Activated B cell treated with CpG ODN at 0.5 μM for 24 hours (primary cell): ENCODE measurements around the gene GALK1. TPM values are rescaled to one million over a fixed set of nuclear protein-coding genes. Genes with fewer than 3 reads are reported as not detected.
A peak's percentile ranks its signal among the peaks of the same experiment; 100 is the strongest.
"Not testable (repeated sequence)": the region's sequence is repeated elsewhere in the genome, so short reads cannot be mapped to it uniquely, and the experiment has no call there.

ENCODE experiments used
- ATAC-seq: fragments of 200-7000 bp; cut with Tn5 transposase; one replicate; pipeline ENCODE4 v1.10.0; 2021; ENCODE audit warnings: low read depth, mild to moderate bottlenecking, moderate library complexity
- CTCF ChIA-PET: fragments of 350-600 bp; sonication (Branson Sonifier 250); formaldehyde crosslinking; loops from one replicate; lab custom pipeline; 2021; ENCODE audit warnings: antibody characterized with exemption; lab: Charles Lee
- POLR2A ChIA-PET: fragments of 350-600 bp; sonication (Branson Sonifier 250); formaldehyde crosslinking; loops from one replicate; lab custom pipeline; 2021; ENCODE audit warnings: antibody characterized with exemption; lab: Charles Lee
- DNase-seq: peaks from one replicate; pipeline ENCODE4 v3.0.0; 2022
- H3K27ac Mint-ChIP-seq: one replicate; pipeline ENCODE4 v1.8.0; 2020; ENCODE audit warnings: mixed read lengths
- H3K27me3 Mint-ChIP-seq: one replicate; pipeline ENCODE4 v1.8.0; 2021; ENCODE audit warnings: mixed read lengths
- H3K36me3 Mint-ChIP-seq: one replicate; pipeline ENCODE4 v1.8.0; 2021; ENCODE audit warnings: low read depth, mixed read lengths
- H3K4me1 Mint-ChIP-seq: one replicate; pipeline ENCODE4 v1.8.0; 2021; ENCODE audit warnings: mixed read lengths
- H3K4me3 Mint-ChIP-seq: one replicate; pipeline ENCODE4 v1.8.0; 2020; ENCODE audit warnings: mild to moderate bottlenecking, mixed read lengths
- H3K9me3 Mint-ChIP-seq: one replicate; pipeline ENCODE4 v1.8.0; 2020; ENCODE audit warnings: mixed read lengths
- CTCF ChIP-seq: fragments of 200-600 bp; IDR thresholded peaks from one replicate; pipeline ENCODE4 v1.8.0; 2022; ENCODE audit warnings: antibody characterized with exemption, mild to moderate bottlenecking
- intact Hi-C: fragments of 100-400 bp; cut with micrococcal nuclease; formaldehyde crosslinking; loops from one replicate; pipeline ENCODE4 v1.15.1; 2024
- total RNA-seq: library from RNA; stranded (reverse); gene quantifications from 2 replicates; pipeline ENCODE4 v1.2.3, GENCODE V29; 2022

GALK1 gene
- total RNA-seq, 1 donor from 2014 or later, result 14.9 TPM

- ATAC-seq (no peak), DNase-seq (no peak)
- Mint-ChIP-seq H3K9me3 (peaks cover 2% of the 10 kb centered on the region), H3K27ac (peak overlapping the region; percentile 94), H3K4me3 (peak overlapping the region; percentile 89), H3K4me1 (peaks cover 64% of the 10 kb centered on the region), H3K36me3 (peaks cover 42% of the 10 kb centered on the region), H3K27me3 (no peaks in the 10 kb centered on the region)
- TF ChIP-seq CTCF, result no peak
- intact Hi-C loops, result loop anchor here (1.0 to 5.0 kb wide), 7 partner anchors 15 to 947 kb away; partner anchors contain the start of genes GALK1, JMJD6, LLGL2 and METTL23
- CTCF ChIA-PET, result interaction anchor here (1.5 kb wide), 1 partner anchor 27 kb away, joined by 6 read pairs; no protein-coding TSS in a partner anchor
- POLR2A ChIA-PET, result interaction anchor here (0.5 to 7.8 kb wide), 59 partner anchors 10 to 1662 kb away, joined by 3 to 91 read pairs (median 4); partner anchors contain the start of genes ACOX1, GALK1, GRB2 and MIF4GD
These were observed 15.2 kb upstream of the GALK1 start for GRCh38 chr17:75779987-75780889.

GRCh38 chr17:75779250-75779986 is 14.4 kb upstream of the GALK1 start:
- ATAC-seq (peak; percentile 64), DNase-seq (peak; percentile 87)
- peaks cover 45% of the 10 kb centered on the region for H3K36me3 Mint-ChIP-seq
- peak overlapping the region; percentile 94 for H3K27ac Mint-ChIP-seq
- H3K9me3 Mint-ChIP-seq, result peaks cover 2% of the 10 kb centered on the region
- peaks cover 60% of the 10 kb centered on the region for H3K4me1 Mint-ChIP-seq
- peak overlapping the region; percentile 89 for H3K4me3 Mint-ChIP-seq
- intact Hi-C loops, result loop anchor here (1.0 to 5.0 kb wide), 6 partner anchors 14 to 948 kb away; partner anchors contain the start of genes GALK1, JMJD6, LLGL2 and METTL23
- TF ChIP-seq CTCF, result no peak
- ChIA-PET CTCF (interaction anchor here (1.1 to 1.5 kb wide), 2 partner anchors 26 to 50 kb away, joined by 3 to 6 read pairs; no protein-coding TSS in a partner anchor), POLR2A (interaction anchor here (0.6 to 7.8 kb wide), 53 partner anchors 9 to 957 kb away, joined by 3 to 91 read pairs (median 4); partner anchors contain the start of genes ACOX1, GALK1, GRB2 and MIF4GD)
- no peaks in the 10 kb centered on the region for H3K27me3 Mint-ChIP-seq

- ATAC-seq, result peak; percentile 1
- peak overlapping the region; percentile 89 for H3K4me3 Mint-ChIP-seq
- H3K4me1 Mint-ChIP-seq, result peaks cover 54% of the 10 kb centered on the region
- ChIA-PET POLR2A (interaction anchor here (0.9 to 7.8 kb wide), 13 partner anchors 8 to 434 kb away, joined by 4 to 91 read pairs (median 44); partner anchors contain the start of genes GALK1, RECQL5, SAP30BP and TRIM47), CTCF (interaction anchor here (1.1 to 2.4 kb wide), 3 partner anchors 25 to 51 kb away, joined by 3 to 7 read pairs (median 6); no protein-coding TSS in a partner anchor)
- H3K36me3 Mint-ChIP-seq, result peaks cover 45% of the 10 kb centered on the region
- no peaks in the 10 kb centered on the region for H3K27me3 Mint-ChIP-seq
- intact Hi-C loops, result loop anchor here (1.0 to 5.0 kb wide), 6 partner anchors 14 to 948 kb away; partner anchors contain the start of genes GALK1, JMJD6, LLGL2 and METTL23
- peaks cover 2% of the 10 kb centered on the region for H3K9me3 Mint-ChIP-seq
- H3K27ac Mint-ChIP-seq, result peak overlapping the region; percentile 65
- no peak for DNase-seq
- TF ChIP-seq CTCF, result no peak
These were observed 13.9 kb upstream of the GALK1 start for GRCh38 chr17:75778861-75779249.

GRCh38 chr17:75778066-75778860 is 13.3 kb upstream of the GALK1 start:
- ATAC-seq, H3K9me3 Mint-ChIP-seq, DNase-seq, H3K27me3 Mint-ChIP-seq: not testable (repeated sequence)
- intact Hi-C loops, result loop anchor here (2.0 to 5.0 kb wide), 2 partner anchors 119 to 949 kb away; partner anchors contain the start of genes JMJD6, METTL23 and TRIM65
- CTCF ChIA-PET, result interaction anchor here (0.9 to 2.4 kb wide), 4 partner anchors 13 to 51 kb away, joined by 3 to 15 read pairs (median 6); partner anchors contain the start of gene GALK1
- Mint-ChIP-seq H3K4me3 (peak overlapping the region; percentile 89), H3K27ac (peak overlapping the region; percentile 65), H3K36me3 (peaks cover 45% of the 10 kb centered on the region), H3K4me1 (peaks cover 49% of the 10 kb centered on the region)
- POLR2A ChIA-PET, result interaction anchor here (0.7 to 7.8 kb wide), 18 partner anchors 8 to 744 kb away, joined by 3 to 91 read pairs (median 14); partner anchors contain the start of genes GALK1, RECQL5, SAP30BP and TRIM47
